Karpas-422 (cell line): ENCODE results near the gene DMPK. TPM values are rescaled to one million over a fixed set of nuclear protein-coding genes. Genes with fewer than 3 reads are reported as not detected.

Source experiments
- DNase-seq: peaks from one replicate; pipeline ENCODE4 v3.0.0-alpha.2; 2015
- H2AFZ ChIP-seq: fragments of 200-600 bp; sonication (generic); 2 replicates; pipeline ENCODE4 v1.6.1; 2014; ENCODE audit warnings: antibody characterized with exemption, low read length, mixed read lengths
- H3K27ac ChIP-seq: fragments of 200-600 bp; sonication (generic); 2 replicates; pipeline ENCODE4 v1.5.1; 2014; ENCODE audit warnings: mild to moderate bottlenecking, low read length, moderate library complexity
- H3K27me3 ChIP-seq: fragments of 200-600 bp; sonication (generic); 2 replicates; pipeline ENCODE4 v1.6.1; 2014; ENCODE audit warnings: low read length, mixed read lengths
- H3K36me3 ChIP-seq: fragments of 200-600 bp; sonication (generic); 2 replicates; pipeline ENCODE4 v1.6.1; 2014; ENCODE audit warnings: low read length, mixed read lengths; ENCODE audit not compliant: insufficient read depth
- H3K4me1 ChIP-seq: fragments of 200-600 bp; sonication (generic); 2 replicates; pipeline ENCODE4 v1.6.1; 2014; ENCODE audit warnings: mild to moderate bottlenecking, low read length, mixed read lengths
- H3K4me2 ChIP-seq: fragments of 200-600 bp; sonication (generic); 2 replicates; pipeline ENCODE4 v1.6.1; 2014; ENCODE audit warnings: low read length, low read depth, mild to moderate bottlenecking; ENCODE audit not compliant: poor library complexity, severe bottlenecking
- H3K4me3 ChIP-seq: fragments of 200-600 bp; sonication (generic); 2 replicates; pipeline ENCODE4 v1.5.1; 2014; ENCODE audit warnings: mild to moderate bottlenecking, antibody characterized with exemption, low read length, mixed read lengths
- H3K79me2 ChIP-seq: fragments of 200-600 bp; sonication (generic); 2 replicates; pipeline ENCODE4 v1.6.1; 2014; ENCODE audit warnings: mild to moderate bottlenecking, low read length, mixed read lengths
- H3K9ac ChIP-seq: fragments of 200-600 bp; sonication (generic); 2 replicates; pipeline ENCODE4 v1.6.0; 2014; ENCODE audit warnings: low read length
- H3K9me2 ChIP-seq: fragments of 200-600 bp; sonication (generic), shearing (Covaris generic); replicated peaks from 2 replicates; pipeline ENCODE4 v1.6.0; 2014; ENCODE audit warnings: mild to moderate bottlenecking, low read length, moderate library complexity; ENCODE audit not compliant: insufficient read depth
- H3K9me3 ChIP-seq: fragments of 300-700, 200-600 bp; sonication (generic); 2 replicates; pipeline ENCODE4 v1.6.1; 2014; ENCODE audit warnings: low read length, mixed read lengths
- H4K20me1 ChIP-seq: fragments of 200-600 bp; sonication (generic); 2 replicates; pipeline ENCODE4 v1.6.1; 2014; ENCODE audit warnings: mild to moderate bottlenecking, antibody characterized with exemption, low read length, low read depth; ENCODE audit not compliant: insufficient read depth
- total RNA-seq: library from RNA; depleted of rRNA; stranded (reverse); fragments of >200 nt; shearing (Covaris generic); gene quantifications from 2 replicates; pipeline ENCODE4 v1.2.3, GENCODE V29; 2014; ENCODE audit warnings: low replicate concordance

DMPK gene
- total RNA-seq, 1 experiment from 2014 or later = 11.5 TPM

- no peak for DNase-seq
Observed at GRCh38 chr19:45824531-45825262, 42.4 kb upstream of the DMPK start.

DNA sequence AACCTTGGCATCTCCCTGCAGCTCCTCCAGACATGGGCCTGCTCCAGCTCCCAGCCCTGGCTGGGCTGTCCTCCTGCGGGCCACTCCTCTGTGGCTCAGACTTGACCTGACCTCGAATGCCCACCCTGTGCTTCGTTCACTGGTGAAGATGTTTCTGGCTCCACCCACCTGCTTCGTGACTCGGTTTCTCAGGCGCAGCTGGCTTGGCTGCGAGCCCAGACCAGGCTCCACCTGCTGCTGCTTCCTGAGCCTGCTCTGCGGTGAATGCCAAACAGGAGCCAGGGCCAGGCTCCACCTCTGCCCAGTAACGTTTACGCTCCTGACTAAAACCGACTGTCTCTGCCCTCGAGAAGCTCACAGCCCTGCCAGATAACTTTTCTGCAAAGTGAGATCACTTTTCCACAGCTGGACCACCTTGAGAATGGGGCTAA, 41.8 kb upstream of the DMPK start:
- Histone ChIP-seq H3K4me2 (no peak overlapping the region), H4K20me1 (no peaks in the 10 kb centered on the region), H3K4me1 (no peaks in the 10 kb centered on the region), H3K4me3 (no peak overlapping the region), H2AFZ (no peak overlapping the region), H3K79me2 (no peaks in the 10 kb centered on the region), H3K27me3 (no peaks in the 10 kb centered on the region), H3K9ac (no peak overlapping the region), H3K36me3 (peaks cover 5% of the 10 kb centered on the region; the same call in 1 of the 2 replicates), H3K27ac (no peak overlapping the region), H3K9me3 (no peaks in the 10 kb centered on the region), H3K9me2 (no peaks in the 10 kb centered on the region)
- DNase-seq = no peak

More at GRCh38 chr19:45824531-45825262, 42.4 kb upstream of the DMPK start:
- no peaks in the 10 kb centered on the region for H3K9me2 ChIP-seq
- no peaks in the 10 kb centered on the region for H3K27me3 ChIP-seq
- no peaks in the 10 kb centered on the region for H3K9me3 ChIP-seq
- no peaks in the 10 kb centered on the region for H3K79me2 ChIP-seq
- H3K36me3 ChIP-seq = peaks cover 5% of the 10 kb centered on the region; the same call in 1 of the 2 replicates
- no peak overlapping the region for H3K27ac ChIP-seq
- H3K4me1 ChIP-seq = no peaks in the 10 kb centered on the region
- no peak overlapping the region for H2AFZ ChIP-seq
- H3K9ac ChIP-seq = no peak overlapping the region
- H3K4me2 ChIP-seq = no peak overlapping the region
- no peaks in the 10 kb centered on the region for H4K20me1 ChIP-seq
- H3K4me3 ChIP-seq = no peak overlapping the region

- no peaks in the 10 kb centered on the region for H3K79me2 ChIP-seq
- H3K4me3 ChIP-seq = no peak overlapping the region
- H3K9me2 ChIP-seq = no peaks in the 10 kb centered on the region
- no peak for DNase-seq
- H4K20me1 ChIP-seq = no peaks in the 10 kb centered on the region
- no peaks in the 10 kb centered on the region for H3K4me1 ChIP-seq
- no peak overlapping the region for H2AFZ ChIP-seq
- H3K9ac ChIP-seq = no peak overlapping the region
- H3K27ac ChIP-seq = no peak overlapping the region
- H3K36me3 ChIP-seq = peaks cover 5% of the 10 kb centered on the region; the same call in 1 of the 2 replicates
- no peaks in the 10 kb centered on the region for H3K27me3 ChIP-seq
- H3K4me2 ChIP-seq = no peak overlapping the region
- H3K9me3 ChIP-seq = no peaks in the 10 kb centered on the region
Observed at GRCh38 chr19:45823182-45823581, 40.9 kb upstream of the DMPK start.

GRCh38 chr19:45822716-45823115, 40.4 kb upstream of the DMPK start:
- Histone ChIP-seq H3K27me3 (no peaks in the 10 kb centered on the region), H3K9ac (no peak overlapping the region), H3K9me2 (no peaks in the 10 kb centered on the region), H3K4me2 (no peak overlapping the region), H3K36me3 (peaks cover 5% of the 10 kb centered on the region; the same call in 1 of the 2 replicates), H3K9me3 (no peaks in the 10 kb centered on the region), H3K4me3 (no peak overlapping the region), H2AFZ (no peak overlapping the region), H3K79me2 (no peaks in the 10 kb centered on the region), H4K20me1 (no peaks in the 10 kb centered on the region), H3K4me1 (no peaks in the 10 kb centered on the region), H3K27ac (no peak overlapping the region)
- no peak for DNase-seq

DNA sequence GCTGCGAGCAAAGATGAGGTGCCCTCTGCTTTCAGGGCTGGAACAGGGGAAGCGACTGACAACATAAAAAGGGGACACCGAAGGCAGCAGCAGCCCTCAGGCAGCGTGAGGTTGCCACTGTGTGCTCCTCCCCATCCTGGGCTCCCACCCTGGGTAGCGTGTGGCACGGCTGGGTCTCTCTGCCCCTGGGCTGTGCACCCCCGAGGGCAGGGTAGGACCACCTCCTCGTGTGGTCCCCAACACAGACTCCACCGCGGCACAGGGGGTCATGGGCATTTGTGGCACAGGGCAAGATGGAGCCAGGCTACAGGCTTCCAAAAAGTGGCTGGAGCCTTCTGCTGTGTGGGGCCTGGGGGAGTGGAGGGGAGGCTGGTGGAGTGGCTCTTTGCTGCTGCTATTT, 39.3 kb upstream of the DMPK start:
- no peaks in the 10 kb centered on the region for H3K9me2 ChIP-seq
- H3K79me2 ChIP-seq = no peaks in the 10 kb centered on the region
- no peak overlapping the region for H3K4me2 ChIP-seq
- peaks cover 5% of the 10 kb centered on the region; the same call in 1 of the 2 replicates for H3K36me3 ChIP-seq
- no peak overlapping the region for H3K9ac ChIP-seq
- no peaks in the 10 kb centered on the region for H3K9me3 ChIP-seq
- H2AFZ ChIP-seq = no peak overlapping the region
- H4K20me1 ChIP-seq = no peaks in the 10 kb centered on the region
- no peak overlapping the region for H3K4me3 ChIP-seq
- H3K27me3 ChIP-seq = no peaks in the 10 kb centered on the region
- no peak overlapping the region for H3K27ac ChIP-seq
- no peaks in the 10 kb centered on the region; the same call in 1 of the 2 replicates for H3K4me1 ChIP-seq
- no peak for DNase-seq

- Histone ChIP-seq H3K36me3 (peaks cover 5% of the 10 kb centered on the region; the same call in 1 of the 2 replicates), H3K27ac (no peak overlapping the region), H2AFZ (no peak overlapping the region), H3K4me1 (no peaks in the 10 kb centered on the region; the same call in 1 of the 2 replicates), H3K9ac (no peak overlapping the region), H3K9me3 (no peaks in the 10 kb centered on the region), H3K9me2 (no peaks in the 10 kb centered on the region), H4K20me1 (no peaks in the 10 kb centered on the region), H3K27me3 (no peaks in the 10 kb centered on the region), H3K4me3 (no peak overlapping the region), H3K4me2 (no peak overlapping the region), H3K79me2 (no peaks in the 10 kb centered on the region)
- DNase-seq = no peak
Observed at GRCh38 chr19:45821103-45821521, 38.8 kb upstream of the DMPK start.

GRCh38 chr19:45820413-45821102, 38.3 kb upstream of the DMPK start:
- peaks cover 5% of the 10 kb centered on the region; the same call in 1 of the 2 replicates for H3K36me3 ChIP-seq
- no peaks in the 10 kb centered on the region; the same call in 1 of the 2 replicates for H3K4me1 ChIP-seq
- no peak overlapping the region for H3K9ac ChIP-seq

GRCh38 chr19:45819769-45820168, 37.5 kb upstream of the DMPK start:
- Histone ChIP-seq H3K4me1 (no peaks in the 10 kb centered on the region; the same call in 1 of the 2 replicates), H2AFZ (no peak overlapping the region), H3K9me3 (no peaks in the 10 kb centered on the region), H3K4me2 (no peak overlapping the region), H3K27ac (no peak overlapping the region), H3K9me2 (no peaks in the 10 kb centered on the region), H4K20me1 (no peaks in the 10 kb centered on the region), H3K79me2 (no peaks in the 10 kb centered on the region), H3K9ac (no peak overlapping the region), H3K27me3 (no peaks in the 10 kb centered on the region), H3K36me3 (peaks cover 5% of the 10 kb centered on the region; the same call in 1 of the 2 replicates), H3K4me3 (no peak overlapping the region)
- DNase-seq = no peak

More at GRCh38 chr19:45820413-45821102, 38.3 kb upstream of the DMPK start:
- H3K27me3 ChIP-seq = no peaks in the 10 kb centered on the region
- no peak overlapping the region for H2AFZ ChIP-seq
- no peaks in the 10 kb centered on the region for H4K20me1 ChIP-seq
- no peak for DNase-seq
- H3K79me2 ChIP-seq = no peaks in the 10 kb centered on the region
- no peak overlapping the region for H3K4me3 ChIP-seq
- H3K27ac ChIP-seq = no peak overlapping the region
- no peaks in the 10 kb centered on the region for H3K9me2 ChIP-seq
- H3K4me2 ChIP-seq = no peak overlapping the region
- no peaks in the 10 kb centered on the region for H3K9me3 ChIP-seq
